Measurements from ENCODE around the gene PTPRA. TPM values are rescaled to one million over a fixed set of nuclear protein-coding genes. Genes with fewer than 3 reads are reported as not detected.

Gene PTPRA
- total and polyA plus RNA-seq, 12 donors, result 16.3 to 94.7 (median 46.3) TPM

DNA sequence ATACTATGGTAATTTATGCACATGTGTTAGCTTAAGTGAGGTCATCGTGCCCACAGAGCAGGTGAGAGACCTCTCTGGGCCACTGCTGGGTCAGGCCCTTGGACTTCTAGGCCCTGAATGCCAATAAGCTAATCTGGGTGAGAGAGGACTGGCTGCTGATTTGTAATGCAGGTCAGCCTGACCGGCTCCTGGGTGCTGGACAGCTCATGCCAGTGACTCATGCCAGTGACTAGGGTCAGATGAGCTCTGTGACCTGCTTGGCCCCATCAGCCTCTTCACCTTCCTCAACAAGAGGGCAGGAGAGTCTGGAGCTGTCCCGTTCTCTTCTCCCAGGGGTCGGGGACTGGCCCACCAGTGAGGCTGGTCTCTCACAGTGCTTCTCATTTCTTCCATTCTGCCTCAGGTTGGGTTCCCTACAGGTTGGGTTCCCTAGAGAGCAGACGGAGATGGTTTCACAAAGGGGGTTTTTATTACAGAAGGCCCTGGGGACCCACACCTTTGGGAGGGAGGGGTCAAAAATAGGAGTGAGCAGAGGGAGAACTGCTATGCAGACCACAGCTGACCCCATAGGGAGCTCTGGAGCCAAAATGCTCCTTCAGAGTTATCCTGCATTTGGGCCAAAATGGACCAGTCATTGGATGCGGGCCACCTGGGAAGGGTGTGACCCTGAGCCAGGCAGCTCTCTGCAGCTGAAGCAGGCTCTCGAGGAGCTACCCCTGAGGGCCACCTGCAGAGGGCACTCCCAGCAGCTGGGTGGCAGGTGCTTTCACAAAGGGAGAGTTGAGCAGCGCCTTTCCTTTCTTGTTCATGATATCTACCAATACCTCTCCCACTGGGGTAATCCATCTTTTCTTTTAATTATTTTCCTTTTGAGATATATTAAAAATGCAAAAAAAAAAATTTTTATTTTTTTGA is 196.0 kb downstream of the PTPRA start:
- Histone ChIP-seq H3K27me3 (no peaks in the 10 kb centered on the region), H3K27ac (peak overlapping the region in 3 of 5 donors; percentile 30 to 55 (median 31)), H3K9me3 (replicated peaks in 1 of 3) (no peaks in the 10 kb centered on the region), H3K4me3 (no peak overlapping the region), H3K36me3 (replicated peaks in 1 of 2) (no peaks in the 10 kb centered on the region), H3K4me1 (replicated peaks in 1 of 2) (peaks cover 11% of the 10 kb centered on the region in 2 donors)
- WGBS, 4 donors, result 65 to 70% (median 67%) methylated on average over 5 to 8 of the region's 8 CpGs
- TF ChIP-seq, protein P1, sequence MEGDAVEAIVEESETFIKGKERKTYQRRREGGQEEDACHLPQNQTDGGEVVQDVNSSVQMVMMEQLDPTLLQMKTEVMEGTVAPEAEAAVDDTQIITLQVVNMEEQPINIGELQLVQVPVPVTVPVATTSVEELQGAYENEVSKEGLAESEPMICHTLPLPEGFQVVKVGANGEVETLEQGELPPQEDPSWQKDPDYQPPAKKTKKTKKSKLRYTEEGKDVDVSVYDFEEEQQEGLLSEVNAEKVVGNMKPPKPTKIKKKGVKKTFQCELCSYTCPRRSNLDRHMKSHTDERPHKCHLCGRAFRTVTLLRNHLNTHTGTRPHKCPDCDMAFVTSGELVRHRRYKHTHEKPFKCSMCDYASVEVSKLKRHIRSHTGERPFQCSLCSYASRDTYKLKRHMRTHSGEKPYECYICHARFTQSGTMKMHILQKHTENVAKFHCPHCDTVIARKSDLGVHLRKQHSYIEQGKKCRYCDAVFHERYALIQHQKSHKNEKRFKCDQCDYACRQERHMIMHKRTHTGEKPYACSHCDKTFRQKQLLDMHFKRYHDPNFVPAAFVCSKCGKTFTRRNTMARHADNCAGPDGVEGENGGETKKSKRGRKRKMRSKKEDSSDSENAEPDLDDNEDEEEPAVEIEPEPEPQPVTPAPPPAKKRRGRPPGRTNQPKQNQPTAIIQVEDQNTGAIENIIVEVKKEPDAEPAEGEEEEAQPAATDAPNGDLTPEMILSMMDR (IDR thresholded peaks at IDR 0.05), result no peak
- TF ChIP-seq POLR2A (IDR thresholded peaks at IDR 0.05), result peak in 1 of 2 donors; percentile 26
- intact Hi-C loops (cut with DNase I), result no loop called here
- DNase-seq, result peak in 6 of 7 donors; percentile 69 to 90 (median 84)

DNA sequence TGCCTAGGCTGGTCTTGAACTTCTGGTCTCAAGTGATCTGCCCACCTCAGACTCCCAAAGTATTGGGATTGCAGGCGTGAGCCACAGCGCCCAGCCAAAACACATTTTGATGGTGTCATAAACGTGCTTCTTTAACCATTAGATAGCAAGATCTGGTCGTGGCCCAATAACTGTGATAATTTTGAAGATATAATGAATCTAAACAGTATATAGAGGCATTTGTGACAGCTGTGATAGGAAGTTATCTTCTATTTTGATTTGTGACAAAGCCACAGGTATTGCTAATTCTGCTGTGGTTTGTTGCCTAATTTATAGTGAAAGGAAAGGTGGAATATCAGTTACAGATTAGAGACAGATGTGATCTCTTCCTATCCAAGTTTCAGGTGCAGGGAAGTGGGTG is 197.4 kb downstream of the PTPRA start:
- TF ChIP-seq POLR2A (IDR thresholded peaks at IDR 0.05), result no peak
- TF ChIP-seq, protein P1 (IDR thresholded peaks at IDR 0.05), result no peak
- no peaks in the 10 kb centered on the region for H3K9me3 ChIP-seq (replicated peaks in 1 of 3)
- no peak overlapping the region for H3K27ac ChIP-seq
- no peak overlapping the region for H3K4me3 ChIP-seq
- peaks cover 11% of the 10 kb centered on the region in 2 donors for H3K4me1 ChIP-seq (replicated peaks in 1 of 2)
- DNase-seq, result no peak
- 81 to 91% (median 86%) methylated on average over 4 of the region's 4 CpGs for WGBS, 4 donors
- no peaks in the 10 kb centered on the region for H3K27me3 ChIP-seq
- H3K36me3 ChIP-seq (replicated peaks in 1 of 2), result no peaks in the 10 kb centered on the region
- intact Hi-C loops (cut with DNase I), result no loop called here

DNA sequence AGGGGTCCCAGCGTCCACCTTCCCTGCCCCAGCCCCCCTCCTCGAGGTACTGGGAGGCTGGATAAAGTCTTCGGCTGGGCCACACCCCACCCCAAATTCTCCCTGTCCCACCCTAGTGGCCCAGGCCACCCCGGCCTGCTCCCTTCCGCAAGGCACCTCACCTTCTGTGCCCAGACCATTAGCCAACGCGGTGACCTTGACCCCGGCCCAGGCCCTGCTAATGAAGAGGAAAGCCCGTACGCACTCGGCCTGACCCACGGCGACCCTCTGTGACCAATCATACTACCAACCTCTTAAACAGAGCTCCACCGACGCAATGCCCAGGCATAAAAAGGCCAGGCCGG is 198.0 kb downstream of the PTPRA start:
- Histone ChIP-seq H3K36me3 (replicated peaks in 1 of 2) (no peaks in the 10 kb centered on the region), H3K27me3 (no peaks in the 10 kb centered on the region), H3K27ac (no peak overlapping the region), H3K4me3 (peak overlapping the region in 1 of 4 donors; percentile 54), H3K9me3 (replicated peaks in 1 of 3) (no peaks in the 10 kb centered on the region), H3K4me1 (replicated peaks in 1 of 2) (peaks cover 11% of the 10 kb centered on the region in 2 donors)
- 65 to 79% (median 68%) methylated on average over 9 to 16 of the region's 16 CpGs for WGBS, 4 donors
- no peak for DNase-seq
- intact Hi-C loops (cut with DNase I), result no loop called here
- TF ChIP-seq, protein P1 (IDR thresholded peaks at IDR 0.05), result no peak
- TF ChIP-seq POLR2A (IDR thresholded peaks at IDR 0.05), result no peak

DNA sequence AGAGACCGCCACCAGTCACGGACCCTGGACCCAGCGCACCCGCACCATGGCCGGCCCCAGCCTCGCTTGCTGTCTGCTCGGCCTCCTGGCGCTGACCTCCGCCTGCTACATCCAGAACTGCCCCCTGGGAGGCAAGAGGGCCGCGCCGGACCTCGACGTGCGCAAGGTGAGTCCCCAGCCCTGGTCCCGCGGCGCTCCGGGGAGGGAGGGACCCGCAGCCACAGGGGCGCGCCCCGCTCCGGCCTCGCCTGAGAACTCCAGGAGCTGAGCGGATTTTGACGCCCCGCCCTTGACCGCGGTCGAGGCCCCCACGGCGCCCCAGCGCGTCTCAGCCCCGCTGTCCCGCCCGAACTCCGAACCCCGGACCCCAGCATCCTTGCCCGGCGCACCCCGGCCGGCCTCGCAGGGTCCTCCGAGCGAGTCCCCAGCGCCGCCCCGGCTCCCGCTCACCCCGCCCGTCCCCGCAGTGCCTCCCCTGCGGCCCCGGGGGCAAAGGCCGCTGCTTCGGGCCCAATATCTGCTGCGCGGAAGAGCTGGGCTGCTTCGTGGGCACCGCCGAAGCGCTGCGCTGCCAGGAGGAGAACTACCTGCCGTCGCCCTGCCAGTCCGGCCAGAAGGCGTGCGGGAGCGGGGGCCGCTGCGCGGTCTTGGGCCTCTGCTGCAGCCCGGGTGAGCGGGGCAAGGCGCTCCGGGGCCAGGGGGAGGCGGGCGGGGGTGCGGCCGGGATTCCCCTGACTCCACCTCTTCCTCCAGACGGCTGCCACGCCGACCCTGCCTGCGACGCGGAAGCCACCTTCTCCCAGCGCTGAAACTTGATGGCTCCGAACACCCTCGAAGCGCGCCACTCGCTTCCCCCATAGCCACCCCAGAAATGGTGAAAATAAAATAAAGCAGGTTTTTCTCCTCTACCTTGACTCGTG is 198.6 kb downstream of the PTPRA start, which contains the start of gene OXT:
Gene OXT (plus strand): TSS at position 11 of the 920 bp plus-strand sequence. CDS start 36 bp downstream, at position 47.
- H3K27me3 ChIP-seq, result no peaks in the 10 kb centered on the region
- peak within 1 kb of the TSS in 2 of 4 donors; percentile 20 to 54 for H3K4me3 ChIP-seq
- H3K36me3 ChIP-seq (replicated peaks in 1 of 2), result no peaks in the 10 kb centered on the region
- DNase-seq, result peak in 2 of 7 donors; percentile 16 to 23
- no peak for TF ChIP-seq POLR2A (IDR thresholded peaks at IDR 0.05)
- TF ChIP-seq, protein P1 (IDR thresholded peaks at IDR 0.05), result no peak
- peaks cover 11% of the 10 kb centered on the region in 2 donors for H3K4me1 ChIP-seq (replicated peaks in 1 of 2)
- intact Hi-C loops (cut with DNase I), result no loop called here
- no peak within 1 kb of the TSS for H3K27ac ChIP-seq
- WGBS, 4 donors, result 18 to 40% (median 25%) methylated on average over 3 to 95 of the region's 95 CpGs
- H3K9me3 ChIP-seq (replicated peaks in 1 of 3), result no peaks in the 10 kb centered on the region

Measured in adrenal gland (tissue), 12 donors.